ENCODE measurements around the gene KLHL30.

The KLHL30 gene

DNA sequence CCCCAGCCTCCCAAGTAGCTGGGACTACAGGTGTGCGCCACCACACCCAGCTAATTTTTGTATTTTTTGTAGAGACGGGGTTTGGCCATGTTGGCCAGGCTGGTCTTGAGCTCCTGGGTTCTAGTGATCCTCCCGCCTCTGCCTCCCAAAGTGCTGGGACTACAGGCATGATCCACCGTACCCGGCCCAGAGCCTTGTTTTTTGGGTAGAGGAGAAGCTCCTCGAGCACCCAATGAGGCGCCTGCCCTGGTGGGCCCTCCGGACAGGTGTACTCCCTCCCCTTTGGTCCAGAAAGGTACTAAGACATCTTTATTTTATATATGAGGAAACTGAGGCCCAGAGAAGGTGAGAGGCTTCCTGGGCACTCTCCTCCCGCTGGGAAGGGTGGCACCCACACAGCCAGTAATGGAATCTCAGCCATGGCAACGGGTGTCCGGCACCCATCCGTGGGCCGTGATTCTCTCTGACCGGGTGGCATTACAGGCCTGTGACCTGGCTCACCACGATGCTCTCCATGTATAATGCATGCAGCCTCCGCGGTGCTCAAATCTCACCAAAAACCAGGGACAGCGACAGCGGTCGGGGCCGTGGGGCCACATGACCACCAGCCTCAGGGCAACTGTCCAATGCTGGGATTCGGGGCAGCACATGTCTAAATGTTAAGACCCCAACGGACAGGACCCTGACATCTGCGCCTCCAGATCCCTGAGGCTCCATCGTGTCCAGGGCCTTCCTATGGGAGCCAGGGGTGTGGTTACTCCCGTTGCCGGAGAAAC is 16.8 kb upstream of the KLHL30 start:
- DNase-seq: no peak

GRCh38 chr2:238122287-238123217 is 15.9 kb upstream of the KLHL30 start:
- DNase-seq: no peak

DNA sequence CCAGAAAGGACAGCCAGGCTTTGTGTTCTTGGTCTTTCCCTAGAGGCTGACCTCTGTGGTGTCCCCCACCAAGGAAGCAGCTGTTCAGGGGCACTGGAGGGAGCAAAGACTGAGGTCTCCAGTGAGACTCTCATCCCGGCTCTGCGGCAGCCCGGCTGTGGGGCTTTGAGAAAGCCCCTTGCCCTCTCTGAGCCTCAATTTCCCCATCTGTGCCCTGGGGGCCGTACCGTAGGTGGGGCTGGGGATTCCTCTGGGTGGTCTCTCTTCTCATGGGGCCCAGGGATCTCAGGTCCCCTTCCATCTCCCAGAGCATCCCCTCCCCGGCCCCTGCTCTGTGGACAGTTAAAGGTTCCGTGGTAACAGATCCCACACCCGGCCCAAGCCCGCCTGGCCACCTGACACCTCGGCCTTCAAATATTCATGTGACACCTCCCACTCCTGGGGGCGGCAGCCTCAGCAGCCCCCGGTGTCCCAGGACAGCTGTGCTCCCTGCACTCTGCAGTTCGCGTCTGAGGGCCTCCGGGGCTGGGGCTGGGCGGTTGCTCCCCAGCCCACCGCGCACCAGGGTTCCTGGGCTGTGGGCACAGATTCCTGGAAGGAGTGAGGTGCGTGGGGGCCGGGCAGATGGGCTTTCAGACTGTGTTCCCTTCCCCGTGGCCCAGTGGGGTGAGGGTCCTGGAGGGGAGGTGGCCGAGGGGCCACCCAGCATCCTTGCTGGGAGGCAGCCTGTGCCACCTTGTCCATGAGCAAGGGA is 15.1 kb upstream of the KLHL30 start:
- no peak for DNase-seq

DNA sequence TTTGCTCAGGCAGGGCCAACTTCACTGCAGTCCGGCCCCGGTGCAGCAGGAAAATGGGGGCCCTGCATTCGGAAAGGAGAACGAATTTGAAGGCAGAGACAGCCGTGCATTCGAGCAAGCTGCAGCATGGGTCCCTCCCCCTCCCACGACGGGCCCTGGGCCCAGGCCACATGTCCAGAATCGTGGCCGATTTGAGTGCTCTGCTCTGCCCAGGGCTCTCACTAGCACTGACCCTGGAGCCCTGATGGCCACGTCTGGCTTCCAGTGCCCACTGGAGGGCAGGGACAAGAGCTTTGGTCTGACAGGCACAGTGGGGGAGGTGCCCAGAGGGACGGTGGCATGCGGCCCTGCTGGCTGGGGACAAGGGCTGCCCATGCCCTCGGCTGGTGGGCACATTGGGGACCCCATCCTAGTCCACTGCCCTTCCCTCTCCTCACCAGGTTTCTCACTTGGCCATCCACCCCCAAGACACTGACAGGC is 14.4 kb upstream of the KLHL30 start:
- DNase-seq: no peak

GRCh38 chr2:238124488-238125126 is 13.9 kb upstream of the KLHL30 start:
- DNase-seq: no peak

- no peak for DNase-seq
These were observed 13.2 kb upstream of the KLHL30 start for GRCh38 chr2:238125127-238125885.

GRCh38 chr2:238126338-238126737 is 12.1 kb upstream of the KLHL30 start:
- no peak for DNase-seq

DNA sequence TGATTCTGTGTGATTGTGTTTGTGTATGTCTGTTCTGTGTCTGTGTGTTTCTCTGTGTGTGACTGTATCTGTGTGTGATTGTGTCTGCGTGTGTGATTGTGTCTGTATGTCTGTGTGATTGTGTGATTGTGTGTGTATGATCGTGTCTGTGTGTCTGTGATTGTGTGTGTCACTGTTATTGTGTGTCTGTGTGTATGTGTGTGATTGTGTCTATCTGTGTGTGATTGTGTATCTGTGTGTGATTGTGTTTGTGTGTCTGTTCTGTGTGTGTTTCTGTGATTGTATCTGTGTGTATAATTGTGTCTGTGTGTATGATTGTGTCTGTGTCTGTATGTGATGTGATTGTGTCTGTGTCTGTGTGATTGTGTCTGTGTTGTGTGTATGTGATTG is 11.7 kb upstream of the KLHL30 start:
- no peak for DNase-seq

- no peak for DNase-seq
These were observed 11.1 kb upstream of the KLHL30 start for GRCh38 chr2:238127165-238128060.

DNA sequence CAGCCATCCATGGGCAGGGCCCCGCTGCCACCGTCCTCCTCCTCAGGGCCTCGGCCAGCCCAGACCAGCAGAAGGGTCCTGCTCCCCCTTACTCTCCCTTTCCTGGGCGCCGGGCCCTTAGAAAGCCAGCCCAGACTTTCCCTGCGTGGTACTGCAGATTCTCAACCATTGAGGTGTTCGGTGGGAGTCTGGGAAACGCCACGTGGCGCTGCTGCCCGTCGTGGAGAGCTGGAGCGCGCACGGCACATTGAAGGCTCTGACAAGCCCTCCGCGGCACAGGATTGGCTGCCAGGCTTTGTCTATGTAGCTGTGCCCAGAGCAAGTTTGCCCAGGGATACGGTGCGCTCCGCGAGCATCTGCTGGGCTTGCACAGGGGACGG is 10.4 kb upstream of the KLHL30 start:
- DNase-seq: no peak

DNA sequence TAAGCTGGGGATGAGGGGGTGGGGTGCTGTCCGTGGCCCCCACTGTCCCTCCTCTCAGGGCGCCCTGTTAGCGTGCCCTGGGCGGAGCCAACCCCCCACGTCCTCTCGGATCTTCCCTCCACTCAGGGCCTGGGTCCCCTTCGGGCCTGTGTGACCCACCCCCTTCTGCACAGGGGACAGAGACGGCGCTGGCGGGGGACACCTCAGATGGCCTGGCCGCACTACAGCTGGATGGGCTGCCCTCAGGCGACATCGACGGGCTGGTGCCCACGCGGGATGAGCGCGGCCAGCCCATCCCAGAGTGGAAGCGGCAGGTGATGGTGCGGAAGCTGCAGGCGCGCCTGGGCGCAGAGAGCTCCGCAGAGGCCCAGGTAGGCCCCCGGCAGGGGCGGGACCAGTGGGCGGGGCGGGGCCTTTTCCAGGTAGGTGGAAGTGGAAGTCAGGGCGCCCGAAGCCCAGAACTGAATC is 9.9 kb upstream of the KLHL30 start:
- DNase-seq: no peak

GRCh38 chr2:238129166-238130010 is 9.1 kb upstream of the KLHL30 start:
- no peak for DNase-seq

DNA sequence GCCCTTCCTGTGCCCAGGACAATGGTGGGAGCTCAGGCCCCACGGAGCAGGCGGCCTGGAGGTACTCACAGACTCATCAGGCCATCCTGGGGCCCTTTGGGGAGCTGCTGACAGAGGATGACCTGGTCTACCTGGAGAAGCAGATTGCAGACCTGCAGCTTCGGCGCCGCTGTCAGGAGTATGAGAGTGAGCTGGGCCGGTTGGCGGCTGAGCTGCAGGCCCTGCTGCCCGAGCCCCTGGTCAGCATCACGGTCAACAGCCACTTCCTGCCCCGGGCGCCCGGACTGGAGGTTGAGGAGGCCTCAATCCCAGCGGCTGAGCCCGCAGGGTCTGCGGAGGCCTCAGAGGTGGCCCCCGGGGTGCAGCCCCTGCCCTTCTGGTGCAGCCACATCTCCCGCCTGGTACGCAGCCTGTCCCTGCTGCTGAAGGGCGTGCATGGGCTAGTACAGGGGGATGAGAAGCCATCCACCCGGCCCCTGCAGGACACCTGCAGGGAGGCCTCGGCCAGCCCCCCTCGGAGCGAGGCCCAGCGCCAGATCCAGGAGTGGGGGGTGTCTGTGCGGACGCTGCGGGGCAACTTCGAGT is 8.3 kb upstream of the KLHL30 start:
- DNase-seq: no peak

DNA sequence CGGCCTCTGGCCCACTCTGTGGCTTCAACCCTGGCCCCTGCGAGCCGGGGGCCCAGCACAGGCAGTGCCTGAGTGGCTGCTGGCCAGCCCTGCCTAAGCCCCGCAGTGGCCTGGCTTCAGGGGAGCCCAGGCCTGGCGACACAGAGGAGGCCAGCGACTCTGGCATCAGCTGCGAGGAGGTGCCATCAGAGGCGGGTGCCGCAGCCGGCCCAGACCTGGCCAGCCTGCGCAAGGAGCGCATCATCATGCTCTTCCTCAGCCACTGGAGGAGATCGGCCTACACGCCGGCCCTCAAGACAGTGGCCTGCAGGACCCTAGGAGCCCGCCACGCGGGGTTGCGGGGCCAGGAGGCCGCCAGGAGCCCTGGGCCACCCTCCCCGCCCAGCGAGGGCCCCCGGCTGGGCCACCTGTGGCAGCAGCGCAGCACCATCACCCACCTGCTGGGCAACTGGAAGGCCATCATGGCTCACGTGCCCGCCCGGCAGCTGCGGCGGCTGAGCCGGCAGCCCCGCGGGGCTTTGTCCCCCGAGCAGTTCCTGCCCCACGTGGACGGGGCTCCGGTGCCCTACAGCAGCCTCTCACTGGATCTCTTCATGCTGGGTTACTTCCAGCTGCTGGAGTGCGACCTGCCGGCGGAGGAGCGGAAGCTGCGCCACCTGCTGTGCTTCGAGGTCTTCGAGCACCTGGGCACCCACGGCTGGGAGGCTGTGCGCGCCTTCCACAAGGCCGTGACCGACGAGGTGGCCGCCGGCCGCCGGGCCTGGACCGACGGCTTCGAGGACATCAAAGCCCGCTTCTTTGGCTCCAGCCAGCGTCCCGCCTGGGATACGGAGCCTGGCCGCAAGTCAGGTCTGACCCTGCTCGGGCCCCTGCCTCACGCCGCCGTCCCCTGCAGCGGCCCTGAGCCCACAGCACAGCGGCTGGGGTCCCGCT is 7.5 kb upstream of the KLHL30 start:
- no peak for DNase-seq

DNA sequence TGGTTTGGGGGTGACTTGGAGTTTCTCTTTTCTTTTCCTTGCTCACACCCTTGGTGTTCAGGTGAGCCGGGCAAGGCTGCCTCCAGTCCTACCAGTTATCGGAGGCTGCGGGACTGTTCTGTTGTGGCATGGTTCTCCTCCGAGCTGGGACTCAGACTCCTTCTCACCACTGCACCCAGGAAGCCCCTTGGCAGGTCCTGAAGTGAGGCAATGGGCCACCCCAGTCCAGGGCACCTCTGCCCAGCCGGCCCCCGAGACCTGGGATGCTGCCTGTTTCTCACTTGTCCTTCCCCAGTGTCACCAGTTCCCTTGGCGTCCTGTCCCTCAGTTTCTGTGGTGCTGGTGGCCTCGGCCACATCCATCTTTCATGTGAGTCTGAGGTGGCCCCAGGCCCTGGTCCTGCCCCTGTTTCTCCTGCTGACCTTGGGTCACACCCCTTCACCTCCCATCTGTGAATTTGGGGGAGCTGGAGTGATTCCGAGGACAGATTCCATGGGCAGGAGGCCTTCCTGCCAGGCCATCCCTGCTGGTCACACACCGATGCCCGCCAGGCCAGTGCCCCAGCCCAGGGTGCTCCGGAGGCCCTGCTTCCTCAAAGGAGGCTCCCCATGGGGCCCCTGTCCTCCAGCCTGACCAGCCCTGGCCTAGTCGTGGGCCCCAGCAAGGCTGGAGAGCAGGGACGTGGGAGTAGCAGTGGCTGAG is 6.6 kb upstream of the KLHL30 start:
- DNase-seq: no peak

GRCh38 chr2:238132463-238133450 is 5.7 kb upstream of the KLHL30 start:
- no peak for DNase-seq
